ENCODE measurements around the gene XG.
"Not testable (repeated sequence)": the region's sequence is repeated elsewhere in the genome, so short reads cannot be mapped to it uniquely, and the experiment has no call there.

Gene XG

GRCh38 chrX:2735270-2735669, 16.6 kb upstream of the XG start:
- DNase-seq (ENCODE audit: low read depth), result no peak

- no peak for DNase-seq (ENCODE audit: low read depth)
Measured at GRCh38 chrX:2740672-2741071, 11.2 kb upstream of the XG start.

GRCh38 chrX:2741386-2741785, 10.5 kb upstream of the XG start:
- no peak for DNase-seq (ENCODE audit: low read depth)

- DNase-seq (ENCODE audit: low read depth), result not testable (repeated sequence)
Measured at GRCh38 chrX:2746250-2746649, 5.6 kb upstream of the XG start.

- DNase-seq (ENCODE audit: low read depth), result no peak
Measured at GRCh38 chrX:2748171-2748814, 3.5 kb upstream of the XG start.

- DNase-seq (ENCODE audit: low read depth), result no peak
Measured at GRCh38 chrX:2748815-2749188, 3.0 kb upstream of the XG start.

GRCh38 chrX:2751291-2751690, 549 bp upstream of the XG start:
- DNase-seq (ENCODE audit: low read depth), result no peak

GRCh38 chrX:2752441-2752840, 601 bp downstream of the XG start:
- not testable (repeated sequence) for DNase-seq (ENCODE audit: low read depth)

- not testable (repeated sequence) for DNase-seq (ENCODE audit: low read depth)
Measured at GRCh38 chrX:2755163-2755715, 3.4 kb downstream of the XG start.

GRCh38 chrX:2756548-2756947, 4.7 kb downstream of the XG start:
- DNase-seq (ENCODE audit: low read depth), result no peak

GRCh38 chrX:2761246-2761645, 9.4 kb downstream of the XG start:
- no peak for DNase-seq (ENCODE audit: low read depth)

- DNase-seq (ENCODE audit: low read depth), result not testable (repeated sequence)
Measured at GRCh38 chrX:2762671-2763070, 10.8 kb downstream of the XG start.

- not testable (repeated sequence) for DNase-seq (ENCODE audit: low read depth)
Measured at GRCh38 chrX:2764766-2765548, 13.1 kb downstream of the XG start.

GRCh38 chrX:2765549-2765830, 13.7 kb downstream of the XG start:
- DNase-seq (ENCODE audit: low read depth), result no peak

- DNase-seq (ENCODE audit: low read depth), result no peak
Measured at GRCh38 chrX:2766906-2767305, 15.1 kb downstream of the XG start.

- DNase-seq (ENCODE audit: low read depth), result no peak
Measured at GRCh38 chrX:2767631-2768455, 16.0 kb downstream of the XG start.

- DNase-seq (ENCODE audit: low read depth), result no peak
Measured at GRCh38 chrX:2769615-2770014, 17.8 kb downstream of the XG start.

GRCh38 chrX:2773166-2774055, 21.6 kb downstream of the XG start:
- DNase-seq (ENCODE audit: low read depth), result not testable (repeated sequence)

GRCh38 chrX:2774057-2774456, 22.2 kb downstream of the XG start:
- DNase-seq (ENCODE audit: low read depth), result no peak

GRCh38 chrX:2774776-2775175, 22.9 kb downstream of the XG start:
- DNase-seq (ENCODE audit: low read depth), result no peak

GRCh38 chrX:2780472-2781225, 28.8 kb downstream of the XG start:
- DNase-seq (ENCODE audit: low read depth), result not testable (repeated sequence)

Data from non-pigmented ciliary epithelial cell (primary cell).